ENCODE results near the gene PEX14.

Gene PEX14

GRCh38 chr1:10671090-10671489, 196.3 kb downstream of the PEX14 start:
- DNase-seq, result no peak

- DNase-seq, result no peak
These were observed 197.0 kb downstream of the PEX14 start for GRCh38 chr1:10671622-10672342.

DNA sequence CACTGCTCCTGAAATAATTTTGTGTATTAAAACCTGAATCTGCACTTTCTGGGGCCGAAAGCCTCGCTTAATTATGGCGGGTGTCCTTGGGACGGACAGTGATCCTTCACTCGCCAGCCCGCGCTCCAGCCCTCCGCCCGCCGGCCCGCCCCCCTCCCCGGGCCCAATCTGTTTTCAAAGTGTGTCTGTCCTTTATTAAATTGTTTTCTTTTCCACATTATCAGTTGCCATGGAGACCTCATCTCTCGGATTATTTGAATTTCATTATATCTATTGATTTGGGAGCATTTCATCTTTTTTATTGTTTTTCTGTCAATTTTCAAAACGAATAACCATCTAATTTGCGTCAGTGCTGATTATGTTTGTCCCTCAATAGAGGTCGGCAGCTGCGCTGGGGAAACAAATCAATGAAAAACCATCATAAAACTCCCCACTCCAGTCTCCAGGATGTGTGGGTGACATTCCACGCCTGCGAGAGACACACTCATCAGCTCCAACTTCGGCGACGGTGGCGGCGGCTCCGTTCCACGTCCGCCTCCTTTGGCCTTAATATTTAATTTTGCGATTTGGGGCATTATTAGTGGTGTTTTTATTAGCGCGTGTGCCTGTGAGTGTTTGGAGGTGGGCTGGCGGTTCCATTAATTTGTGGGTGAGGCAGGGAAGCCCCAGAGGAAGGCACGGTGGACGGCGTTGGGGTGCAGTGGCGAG, 197.7 kb downstream of the PEX14 start:
- no peak for DNase-seq

- DNase-seq, result no peak
These were observed 198.5 kb downstream of the PEX14 start for GRCh38 chr1:10673109-10673711.

DNA sequence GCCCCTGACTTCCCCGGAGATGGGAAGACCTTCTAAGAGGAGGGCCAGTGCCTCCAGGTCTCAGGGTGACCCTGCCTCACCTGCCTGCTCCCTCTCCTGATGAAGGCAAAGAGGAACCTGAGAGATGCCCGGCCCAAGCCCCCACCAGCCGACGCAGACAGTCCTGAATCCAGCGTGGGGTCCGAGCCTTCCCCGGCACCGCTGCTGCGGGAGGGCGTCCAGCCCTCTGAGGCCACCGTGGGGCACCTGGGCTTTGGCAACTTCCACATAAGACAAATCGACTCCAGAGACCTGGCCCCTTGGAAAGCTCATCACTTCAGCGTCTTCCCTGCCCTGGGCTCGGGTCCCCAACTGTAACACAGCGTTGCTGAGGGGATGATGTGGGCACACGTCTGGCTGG, 199.5 kb downstream of the PEX14 start:
- DNase-seq, result no peak

- DNase-seq, result peak; percentile 20
These were observed 200.2 kb downstream of the PEX14 start for GRCh38 chr1:10674700-10675609.

DNA sequence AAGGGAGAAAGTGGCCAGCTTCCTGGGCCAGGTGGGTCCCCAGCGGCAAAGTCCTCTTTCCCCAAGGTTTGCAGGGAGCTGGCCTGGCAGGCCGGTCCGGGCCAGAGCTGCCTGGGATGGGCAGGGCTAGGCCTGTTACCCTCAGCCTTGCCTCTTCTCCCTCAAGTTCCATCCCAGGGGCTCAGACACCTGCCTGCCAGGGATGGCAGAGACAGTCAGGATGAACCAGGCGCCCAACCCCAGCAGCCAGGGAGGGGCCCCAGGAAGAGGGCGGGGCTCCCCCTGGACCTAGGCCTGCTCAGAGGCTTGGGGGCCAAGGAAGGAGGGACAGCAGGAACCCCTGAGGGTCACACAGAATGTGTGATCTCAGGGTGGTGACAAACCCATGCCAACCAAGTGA, 201.1 kb downstream of the PEX14 start:
- DNase-seq, result no peak

- DNase-seq, result no peak
These were observed 202.2 kb downstream of the PEX14 start for GRCh38 chr1:10676963-10677362.

GRCh38 chr1:10677491-10678391, 203.0 kb downstream of the PEX14 start:
- DNase-seq, result no peak

DNA sequence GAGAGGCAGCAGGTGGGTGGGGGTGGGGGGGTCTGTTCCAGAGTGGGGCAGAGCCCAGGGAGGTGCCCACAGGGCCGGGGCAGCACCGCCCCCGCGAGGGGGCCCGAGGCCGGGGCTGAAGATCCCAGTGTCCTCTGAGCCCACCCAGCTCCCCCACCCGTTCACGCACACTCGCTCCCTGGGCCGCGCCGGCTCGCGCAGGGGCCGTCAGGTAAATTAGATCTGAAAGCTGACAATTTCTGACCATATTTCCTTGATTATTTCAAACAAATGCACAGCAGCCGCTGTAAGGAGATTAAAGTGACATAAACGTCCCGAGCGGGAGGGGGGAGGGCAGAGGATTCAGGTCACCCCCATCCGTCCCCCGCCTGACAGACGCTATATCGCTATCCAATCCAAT, 203.7 kb downstream of the PEX14 start:
- DNase-seq, result no peak

DNA sequence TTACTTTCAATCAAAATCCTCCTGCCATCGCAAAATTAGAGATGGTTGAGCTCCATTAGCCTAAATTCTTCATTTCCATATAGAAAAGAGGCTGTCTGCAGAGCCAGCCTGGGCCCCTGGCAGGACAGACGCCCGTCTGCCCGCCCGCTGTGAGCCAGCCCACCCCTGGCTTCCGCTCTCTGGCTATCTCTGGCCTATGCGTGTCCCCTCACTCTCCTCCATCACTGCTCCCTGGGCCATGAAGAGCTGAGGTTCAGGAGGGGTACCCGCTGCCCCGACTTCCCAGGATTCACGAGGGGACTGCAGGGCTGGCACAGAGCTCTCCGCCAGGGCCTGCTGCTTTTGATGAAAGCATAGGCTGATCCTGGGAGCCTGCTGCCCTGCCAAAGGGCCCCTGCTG, 204.1 kb downstream of the PEX14 start:
- no peak for DNase-seq

DNA sequence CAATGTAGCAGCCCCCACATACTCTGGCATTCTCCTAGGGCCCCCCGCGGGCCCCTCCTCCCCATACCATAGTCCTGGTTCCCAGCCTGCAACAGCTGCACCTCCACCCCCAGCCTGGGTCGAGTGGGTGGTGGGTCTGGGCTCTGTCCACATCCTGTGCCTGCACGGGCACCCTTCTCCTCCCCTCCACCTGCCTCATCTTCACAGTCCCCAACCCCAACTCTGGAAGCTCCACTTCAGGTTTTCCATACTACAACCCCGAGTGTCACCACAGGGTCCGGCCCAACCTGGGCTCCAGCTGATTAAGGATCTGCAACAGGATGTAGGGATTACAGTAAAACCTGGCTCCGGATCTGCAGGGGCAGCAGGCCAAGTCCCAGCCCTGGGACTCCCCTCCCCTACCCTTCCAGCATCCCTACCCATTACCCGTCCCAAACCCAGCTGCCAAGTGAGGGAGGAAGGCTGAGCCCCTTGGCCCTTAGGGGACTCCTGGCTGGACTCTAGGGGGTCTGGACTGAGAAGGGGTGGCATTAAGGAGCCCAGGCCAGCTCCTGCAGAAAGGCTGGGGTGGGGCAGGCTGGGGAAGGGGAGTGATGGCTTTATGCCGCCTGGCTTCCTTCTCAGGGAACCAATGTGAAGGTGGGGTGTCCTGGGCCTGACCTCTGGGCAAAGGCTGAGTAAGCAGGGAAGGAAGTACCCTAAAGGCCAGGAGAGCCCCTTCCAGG, 204.9 kb downstream of the PEX14 start:
- DNase-seq, result peak; percentile 82

Data from fibroblast of skin of back (primary cell).